PC-9 (cell line): ENCODE data around the gene KCNQ1OT1. TPM values are rescaled to one million over a fixed set of nuclear protein-coding genes. Genes with fewer than 3 reads are reported as not detected.

Experiments used
- BruUV-seq: library from RNA; stranded (reverse); fragments of 400-500 nt; replicated peaks from 2 replicates; lab custom pipeline; 2021; lab: Mats Ljungman, UMichigan
- CTCF ChIA-PET: fragments of 300-600 bp; sonication (Branson Sonifier 250); formaldehyde crosslinking; loops from one replicate; lab custom pipeline; 2022; ENCODE audit warnings: antibody characterized with exemption; lab: Charles Lee
- POLR2A ChIA-PET: fragments of 300-600 bp; sonication (Branson Sonifier 250); formaldehyde crosslinking; loops from one replicate; lab custom pipeline; 2022; ENCODE audit warnings: antibody characterized with exemption; ENCODE audit not compliant: unreplicated experiment; lab: Charles Lee
- DNase-seq, 2 experiments: peaks; one replicate each; pipeline versions ENCODE4 v3.0.0 to v3.0.0-alpha.2; 2015 to 2022; ENCODE audit warnings: mixed read lengths in 1 of 2
- H2AFZ ChIP-seq: fragments of 200-600 bp; sonication (generic); 2 replicates; pipeline ENCODE4 v1.8.1; 2017; ENCODE audit warnings: antibody characterized with exemption
- H3F3A ChIP-seq: fragments of 200-600 bp; sonication (generic); 2 replicates; pipeline ENCODE4 v1.8.1; 2017; ENCODE audit warnings: antibody characterized with exemption, mild to moderate bottlenecking, low read depth; ENCODE audit not compliant: insufficient read depth
- H3K27ac ChIP-seq: fragments of 200-600 bp; sonication (generic); 2 replicates; pipeline ENCODE4 v1.6.1; 2016; ENCODE audit warnings: mixed run types
- H3K27me3 ChIP-seq: fragments of 200-600 bp; sonication (generic); 2 replicates; pipeline ENCODE4 v1.6.1; 2016; ENCODE audit warnings: low read depth, mixed run types; ENCODE audit not compliant: insufficient read depth
- H3K36me3 ChIP-seq: fragments of 200-600 bp; sonication (generic); 2 replicates; pipeline ENCODE4 v1.6.1; 2016; ENCODE audit warnings: low read depth, mixed run types
- H3K4me1 ChIP-seq: fragments of 200-600 bp; sonication (generic); replicated peaks from 2 replicates; pipeline ENCODE4 v1.6.1; 2016; ENCODE audit warnings: mixed run types; ENCODE audit not compliant: insufficient read depth
- H3K4me2 ChIP-seq: fragments of 200-600 bp; sonication (generic); 2 replicates; pipeline ENCODE4 v1.6.1; 2017; ENCODE audit warnings: mixed run types
- H3K4me3 ChIP-seq: fragments of 200-600 bp; sonication (generic); 2 replicates; pipeline ENCODE4 v1.6.1; 2016; ENCODE audit warnings: mixed run types
- H3K79me2 ChIP-seq: fragments of 200-600 bp; sonication (generic); 2 replicates; pipeline ENCODE4 v1.6.1; 2017; ENCODE audit warnings: low read depth, mixed run types
- H3K9me2 ChIP-seq: fragments of 200-600 bp; sonication (generic); 2 replicates; pipeline ENCODE4 v1.8.1; 2017; ENCODE audit warnings: mild to moderate bottlenecking; ENCODE audit not compliant: insufficient read depth
- H3K9me3 ChIP-seq: fragments of 200-600 bp; sonication (generic); 2 replicates; pipeline ENCODE4 v1.8.1; 2016; ENCODE audit warnings: low read depth; ENCODE audit not compliant: insufficient read depth
- H4K20me1 ChIP-seq: fragments of 200-600 bp; sonication (generic); 2 replicates; pipeline ENCODE4 v1.8.1; 2017; ENCODE audit not compliant: insufficient read depth
- EZH2 ChIP-seq: fragments of 200-600 bp; sonication (generic); IDR thresholded peaks from 2 replicates; pipeline ENCODE4 v1.8.0; 2017; ENCODE audit warnings: antibody characterized with exemption, low read depth
- intact Hi-C: fragments of 100-400 bp; cut with micrococcal nuclease; formaldehyde crosslinking; loops from one replicate; pipeline ENCODE4 v1.10.0; 2022; ENCODE audit not compliant: unreplicated experiment
- total RNA-seq: library from RNA; stranded (reverse); gene quantifications from 2 replicates; pipeline ENCODE4 v1.2.3, GENCODE V29; 2021
- TF ChIP-seq, protein P1 (sequence below): fragments of 200-600 bp; sonication (generic); conservative IDR thresholded peaks from 2 replicates; pipeline ENCODE4 v1.6.1; 2017; ENCODE audit warnings: mixed run types, antibody characterized with exemption, mild to moderate bottlenecking, moderate library complexity

Gene KCNQ1OT1
- total RNA-seq, 1 experiment from 2014 or later: 3.4 TPM

DNA sequence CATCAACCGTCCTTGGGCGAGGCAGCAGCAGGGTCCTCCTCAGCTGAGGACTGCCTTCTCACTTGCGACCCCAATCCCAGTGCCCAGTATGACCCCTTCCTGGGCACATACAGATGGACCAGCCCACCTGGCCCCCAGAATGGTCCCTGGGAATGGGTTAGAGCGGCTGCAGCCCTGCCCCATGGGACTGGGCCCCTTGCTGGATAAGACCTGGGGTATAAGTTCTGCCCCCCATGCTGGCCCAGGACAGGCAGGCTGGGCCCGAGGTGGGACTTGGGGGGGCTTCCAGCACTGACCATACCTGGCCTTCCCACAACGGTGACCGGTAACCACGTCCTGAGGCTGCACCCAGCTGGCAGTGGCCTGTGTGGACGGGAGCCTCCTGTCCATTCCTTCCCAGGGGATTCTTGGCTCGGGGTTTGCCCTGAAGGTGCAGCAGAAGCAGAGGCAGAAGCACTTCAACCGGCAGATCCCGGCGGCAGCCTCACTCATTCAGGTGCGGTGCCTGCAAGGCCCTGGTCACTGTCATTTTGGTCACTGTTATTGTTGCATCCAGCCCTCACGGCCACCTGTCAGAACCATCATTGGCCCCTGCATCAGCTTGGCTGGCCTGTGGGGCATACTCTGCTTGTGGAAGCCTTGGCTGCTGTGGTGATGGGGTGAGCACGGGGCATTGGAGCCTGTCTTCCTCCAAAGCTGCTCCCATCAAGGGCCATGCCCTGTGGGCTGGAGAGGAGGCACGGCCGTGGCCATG is 114.8 kb downstream of the KCNQ1OT1 start:
- H3K36me3 ChIP-seq: no peaks in the 10 kb centered on the region
- H4K20me1 ChIP-seq: no peaks in the 10 kb centered on the region
- H3K79me2 ChIP-seq: no peaks in the 10 kb centered on the region
- no peak overlapping the region for H3K4me2 ChIP-seq
- ChIA-PET POLR2A (no interaction called here), CTCF (no interaction called here)
- no peaks in the 10 kb centered on the region for H3K4me1 ChIP-seq
- H3K27ac ChIP-seq: no peak overlapping the region
- TF ChIP-seq, protein P1, sequence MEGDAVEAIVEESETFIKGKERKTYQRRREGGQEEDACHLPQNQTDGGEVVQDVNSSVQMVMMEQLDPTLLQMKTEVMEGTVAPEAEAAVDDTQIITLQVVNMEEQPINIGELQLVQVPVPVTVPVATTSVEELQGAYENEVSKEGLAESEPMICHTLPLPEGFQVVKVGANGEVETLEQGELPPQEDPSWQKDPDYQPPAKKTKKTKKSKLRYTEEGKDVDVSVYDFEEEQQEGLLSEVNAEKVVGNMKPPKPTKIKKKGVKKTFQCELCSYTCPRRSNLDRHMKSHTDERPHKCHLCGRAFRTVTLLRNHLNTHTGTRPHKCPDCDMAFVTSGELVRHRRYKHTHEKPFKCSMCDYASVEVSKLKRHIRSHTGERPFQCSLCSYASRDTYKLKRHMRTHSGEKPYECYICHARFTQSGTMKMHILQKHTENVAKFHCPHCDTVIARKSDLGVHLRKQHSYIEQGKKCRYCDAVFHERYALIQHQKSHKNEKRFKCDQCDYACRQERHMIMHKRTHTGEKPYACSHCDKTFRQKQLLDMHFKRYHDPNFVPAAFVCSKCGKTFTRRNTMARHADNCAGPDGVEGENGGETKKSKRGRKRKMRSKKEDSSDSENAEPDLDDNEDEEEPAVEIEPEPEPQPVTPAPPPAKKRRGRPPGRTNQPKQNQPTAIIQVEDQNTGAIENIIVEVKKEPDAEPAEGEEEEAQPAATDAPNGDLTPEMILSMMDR: no peak
- TF ChIP-seq EZH2: no peak
- peaks cover 14% of the 10 kb centered on the region; the same call in 1 of the 2 replicates for H3K27me3 ChIP-seq
- no TSS peak for BruUV-seq
- no peak overlapping the region for H2AFZ ChIP-seq
- H3K9me3 ChIP-seq: no peaks in the 10 kb centered on the region
- no peak for DNase-seq
- H3K4me3 ChIP-seq: no peak overlapping the region
- H3F3A ChIP-seq: no peaks in the 10 kb centered on the region
- intact Hi-C loops: no loop called here
- no peaks in the 10 kb centered on the region for H3K9me2 ChIP-seq

DNA sequence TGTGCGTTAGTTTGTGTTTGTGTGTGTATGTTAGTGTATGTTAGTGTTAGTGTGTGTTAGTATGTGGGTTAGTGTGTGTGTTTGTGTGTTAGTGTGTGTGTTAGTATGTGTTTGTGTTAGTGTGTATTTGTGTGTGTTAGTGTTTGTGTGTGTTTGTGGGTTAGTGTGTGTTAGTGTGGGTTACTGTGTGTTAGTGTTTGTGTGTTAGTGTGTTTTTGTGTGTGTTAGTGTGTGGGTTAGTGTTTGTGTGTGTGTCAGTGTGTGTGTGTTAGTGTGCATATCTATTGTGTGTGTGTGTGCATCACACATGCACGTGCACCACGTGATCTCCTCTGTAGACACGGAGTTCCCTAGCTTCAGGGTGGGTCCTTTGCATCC is 115.4 kb downstream of the KCNQ1OT1 start:
- no peaks in the 10 kb centered on the region for H3K79me2 ChIP-seq
- H3K4me1 ChIP-seq: no peaks in the 10 kb centered on the region
- intact Hi-C loops: no loop called here
- H3K36me3 ChIP-seq: no peaks in the 10 kb centered on the region
- TF ChIP-seq EZH2: no peak
- TF ChIP-seq, protein P1: no peak
- no peaks in the 10 kb centered on the region for H3K9me2 ChIP-seq
- BruUV-seq: no TSS peak
- no peaks in the 10 kb centered on the region for H3F3A ChIP-seq
- H2AFZ ChIP-seq: no peak overlapping the region
- no peaks in the 10 kb centered on the region for H3K9me3 ChIP-seq
- H4K20me1 ChIP-seq: no peaks in the 10 kb centered on the region
- H3K4me2 ChIP-seq: no peak overlapping the region
- H3K27ac ChIP-seq: no peak overlapping the region
- no peak for DNase-seq
- ChIA-PET POLR2A (no interaction called here), CTCF (no interaction called here)
- H3K4me3 ChIP-seq: no peak overlapping the region
- peaks cover 14% of the 10 kb centered on the region; the same call in 1 of the 2 replicates for H3K27me3 ChIP-seq

DNA sequence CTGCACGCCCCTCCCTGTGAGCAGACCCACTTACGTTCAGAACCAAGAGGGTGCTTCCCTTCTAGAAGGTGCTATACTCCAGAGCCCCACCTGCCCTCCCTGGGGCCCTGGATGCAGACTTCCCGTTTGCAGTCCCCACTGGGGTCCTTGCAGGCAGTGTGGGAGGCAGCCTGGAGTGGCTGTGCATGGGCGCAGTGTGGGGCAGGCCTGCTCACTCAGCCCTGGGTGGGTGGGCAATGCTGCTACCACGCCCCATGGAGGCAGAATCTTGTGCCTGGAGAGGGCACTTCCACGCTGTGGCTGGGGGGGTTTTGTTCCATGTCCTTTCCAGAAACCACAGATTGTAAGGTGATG is 116.2 kb downstream of the KCNQ1OT1 start:
- TF ChIP-seq, protein P1: no peak
- no peak for TF ChIP-seq EZH2
- H3K27me3 ChIP-seq: peaks cover 14% of the 10 kb centered on the region; the same call in 1 of the 2 replicates
- no peaks in the 10 kb centered on the region for H3F3A ChIP-seq
- no peak overlapping the region for H2AFZ ChIP-seq
- no peaks in the 10 kb centered on the region for H3K9me2 ChIP-seq
- H3K79me2 ChIP-seq: no peaks in the 10 kb centered on the region
- H3K36me3 ChIP-seq: no peaks in the 10 kb centered on the region
- intact Hi-C loops: no loop called here
- DNase-seq: no peak
- BruUV-seq: no TSS peak
- POLR2A ChIA-PET: no interaction called here
- no peak overlapping the region for H3K4me2 ChIP-seq
- H3K4me1 ChIP-seq: no peaks in the 10 kb centered on the region
- no peak overlapping the region for H3K4me3 ChIP-seq
- H3K9me3 ChIP-seq: no peaks in the 10 kb centered on the region
- H4K20me1 ChIP-seq: no peaks in the 10 kb centered on the region
- H3K27ac ChIP-seq: no peak overlapping the region
- CTCF ChIA-PET: no interaction called here
